DND-41 (cell line): Measurements from ENCODE around the gene IQGAP3.

Experiments
- CTCF ChIP-seq: IDR thresholded peaks from 2 replicates; pipeline ENCODE4 v1.5.1; 2012; ENCODE audit warnings: borderline replicate concordance, low read length, moderate library complexity, mild to moderate bottlenecking; ENCODE audit not compliant: poor library complexity, severe bottlenecking; ENCODE audit errors: extremely low read depth
- EZH2 ChIP-seq: IDR thresholded peaks from 3 replicates; pipeline ENCODE4 v1.6.1; 2012; ENCODE audit warnings: borderline replicate concordance, low read depth, mild to moderate bottlenecking, moderate library complexity, low read length, inconsistent platforms; ENCODE audit not compliant: severe bottlenecking

GRCh38 chr1:156592158-156592909, 20.0 kb upstream of the IQGAP3 start:
- TF ChIP-seq CTCF (no peak), EZH2 (no peak)
